DMS79 treated with DMSO at 0.1 percent for 48 hours (cell line): ENCODE results near the gene PLCG2.

ENCODE experiments used
- DNase-seq: peaks from one replicate; lab custom pipeline; 2025; lab: John Stamatoyannopoulos, UW

PLCG2 gene

GRCh38 chr16:81843683-81844082 lies 64.6 kb downstream of the PLCG2 start:
- DNase-seq: no peak

- no peak for DNase-seq
Measured at GRCh38 chr16:81846105-81846504, 67.0 kb downstream of the PLCG2 start.

- DNase-seq: no peak
Measured at GRCh38 chr16:81848306-81848853, 69.3 kb downstream of the PLCG2 start.

- no peak for DNase-seq
Measured at GRCh38 chr16:81850197-81850944, 71.3 kb downstream of the PLCG2 start.

- no peak for DNase-seq
Measured at GRCh38 chr16:81852347-81852746, 73.3 kb downstream of the PLCG2 start.

- no peak for DNase-seq
Measured at GRCh38 chr16:81855552-81856153, 76.6 kb downstream of the PLCG2 start.

DNA sequence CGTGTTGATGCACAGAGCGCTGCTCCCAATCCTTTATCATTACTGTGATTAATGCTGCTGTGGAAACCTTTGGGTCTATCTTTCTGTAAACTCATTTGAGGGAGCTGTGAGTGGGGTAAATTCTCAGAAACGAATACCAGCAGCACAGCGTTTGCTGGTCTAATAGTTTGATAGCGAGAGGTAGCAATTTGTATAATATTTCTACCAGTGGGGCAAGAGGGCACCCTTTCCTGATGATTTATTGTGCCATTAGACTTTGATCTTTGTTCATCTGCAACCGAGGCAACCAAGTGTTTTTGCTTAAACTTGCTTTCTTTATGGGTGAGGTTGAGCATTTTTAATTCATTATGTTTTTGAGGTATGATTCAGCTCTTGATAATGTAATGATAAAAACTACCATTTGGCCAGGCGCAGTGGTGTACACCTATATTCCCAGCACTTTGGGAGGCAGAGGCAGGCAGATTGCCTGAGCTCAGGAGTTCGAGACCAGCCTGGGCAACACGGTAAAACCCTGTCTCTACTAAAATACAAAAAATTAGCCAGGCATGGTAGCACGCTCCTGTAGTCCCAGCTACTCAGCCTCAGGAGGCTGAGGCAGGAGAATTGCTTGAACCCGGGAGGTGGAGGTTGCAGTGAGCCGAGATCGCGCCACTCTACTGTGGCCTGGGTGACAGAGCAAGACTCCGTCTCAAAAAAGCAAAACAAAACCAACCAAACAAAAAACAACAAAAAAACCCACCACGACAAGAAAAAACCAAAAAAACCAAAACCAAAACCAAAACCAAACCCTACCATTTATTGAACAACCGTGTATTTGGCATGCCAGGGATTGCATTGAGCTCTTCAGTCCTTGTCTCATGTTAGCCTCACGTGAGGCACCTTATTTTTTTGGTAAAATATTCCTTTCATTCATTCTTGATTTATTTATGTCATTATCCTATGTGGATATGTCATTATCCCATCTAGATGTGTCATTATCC lies 81.5 kb downstream of the PLCG2 start:
- no peak for DNase-seq

DNA sequence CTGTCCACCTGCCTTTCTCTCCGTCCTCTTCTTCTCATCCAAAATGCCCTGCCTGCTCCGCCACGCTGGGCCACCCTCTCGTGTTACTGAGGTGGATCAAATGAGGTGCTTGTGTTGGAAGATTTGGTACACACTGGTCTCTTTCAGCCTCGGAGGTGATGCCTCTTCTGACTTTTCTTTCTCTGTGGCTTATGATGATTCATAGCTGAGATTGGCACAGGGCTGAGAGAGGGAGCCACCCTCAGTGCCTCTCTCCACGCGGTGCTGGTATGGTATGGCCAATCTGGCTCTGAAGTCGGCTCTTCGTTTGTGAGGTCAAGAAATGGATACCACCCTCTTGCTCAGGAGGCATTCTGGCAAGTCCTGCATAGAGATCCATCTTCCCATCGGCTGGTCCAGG lies 82.4 kb downstream of the PLCG2 start:
- DNase-seq: no peak

GRCh38 chr16:81861915-81862314 lies 82.8 kb downstream of the PLCG2 start:
- no peak for DNase-seq

GRCh38 chr16:81863630-81864352 lies 84.7 kb downstream of the PLCG2 start:
- DNase-seq: no peak

DNA sequence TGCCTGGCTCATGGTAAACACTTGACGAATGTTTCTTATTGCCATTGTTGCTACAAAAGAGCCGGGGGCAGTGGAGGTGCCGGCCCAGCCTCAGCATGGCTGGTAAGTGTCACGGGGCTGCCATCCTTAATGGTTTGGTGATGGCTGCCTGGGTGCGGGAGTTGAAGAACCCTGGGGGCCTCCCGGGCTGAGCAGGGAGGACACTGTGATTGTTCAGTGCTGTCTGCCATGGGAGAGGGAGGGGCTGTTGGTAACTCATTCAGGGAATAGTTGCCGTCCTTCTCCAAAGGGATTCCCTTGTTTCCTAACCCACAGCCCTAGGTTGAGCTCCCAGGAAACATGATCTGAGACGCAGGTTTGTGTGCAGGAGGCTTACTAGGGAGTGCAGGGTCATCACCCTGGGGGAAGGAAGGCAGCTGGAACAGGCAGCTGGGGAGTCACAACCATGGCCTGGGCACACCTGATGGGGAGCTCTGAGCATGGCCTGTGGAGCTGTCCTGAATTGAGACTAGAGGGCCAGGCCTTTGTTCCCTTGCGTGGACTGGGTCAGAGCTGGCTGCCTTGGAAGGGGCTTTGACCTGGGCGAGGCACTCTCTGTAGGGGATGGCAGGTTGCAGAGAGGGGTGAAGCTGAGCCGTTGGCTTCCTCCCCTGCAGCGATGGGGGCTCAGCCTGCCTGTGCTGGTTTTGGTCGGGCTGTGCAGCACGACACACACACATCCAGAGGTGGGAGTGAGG lies 85.7 kb downstream of the PLCG2 start:
- DNase-seq: no peak

DNA sequence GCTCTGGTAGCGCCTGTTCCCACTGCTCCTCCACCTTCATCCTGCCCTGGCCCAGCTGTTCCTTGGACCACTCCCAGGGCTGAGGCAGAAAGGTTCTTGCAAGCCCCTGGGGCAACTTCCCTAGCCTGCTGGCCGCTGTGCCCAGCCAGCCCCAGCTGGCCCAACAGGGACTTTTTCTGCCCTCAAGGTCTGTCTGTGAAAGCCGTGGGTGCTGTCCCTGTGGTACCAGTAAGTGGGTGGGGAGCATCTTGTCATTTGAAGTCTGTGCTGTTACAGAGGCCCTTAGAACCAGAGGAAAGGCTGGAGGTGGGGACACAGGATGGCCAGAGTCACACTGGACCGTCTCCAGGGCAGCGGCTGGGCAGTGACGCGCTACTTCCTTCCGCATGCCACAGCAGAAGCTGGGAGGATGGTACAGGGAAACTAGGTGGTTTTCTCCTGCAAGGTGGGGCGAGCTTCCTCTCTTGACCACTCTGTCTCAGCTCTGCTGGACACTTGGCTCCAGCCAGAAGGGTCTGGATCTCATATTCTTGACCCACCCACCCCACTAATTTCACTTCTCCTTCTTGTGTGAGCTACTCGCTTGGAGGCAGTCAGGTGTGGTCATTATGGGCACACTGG lies 87.8 kb downstream of the PLCG2 start:
- no peak for DNase-seq

- DNase-seq: no peak
Measured at GRCh38 chr16:81868057-81868748, 89.1 kb downstream of the PLCG2 start.

DNA sequence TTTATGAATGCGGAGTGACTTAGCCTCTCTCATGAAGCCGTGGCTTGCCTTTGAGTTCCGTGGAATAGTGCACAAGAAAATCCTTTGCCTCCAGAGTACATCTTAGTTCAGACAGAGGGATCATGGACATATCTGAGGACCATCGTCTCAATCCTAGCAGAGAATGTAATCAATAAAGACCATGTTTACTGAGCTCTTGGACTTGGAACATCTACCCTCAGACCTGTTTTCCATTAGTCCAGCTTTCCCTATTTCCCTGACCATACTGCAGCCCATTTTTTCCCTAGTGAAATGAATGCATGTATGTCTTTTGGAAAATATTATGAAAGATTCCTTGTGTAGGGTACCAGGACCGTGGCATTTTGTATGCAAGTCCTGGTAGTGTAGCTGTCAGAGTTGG lies 90.2 kb downstream of the PLCG2 start:
- DNase-seq: no peak

GRCh38 chr16:81873206-81873605 lies 94.1 kb downstream of the PLCG2 start:
- no peak for DNase-seq

- DNase-seq: peak; percentile 1
Measured at GRCh38 chr16:81873843-81874752, 95.0 kb downstream of the PLCG2 start.

DNA sequence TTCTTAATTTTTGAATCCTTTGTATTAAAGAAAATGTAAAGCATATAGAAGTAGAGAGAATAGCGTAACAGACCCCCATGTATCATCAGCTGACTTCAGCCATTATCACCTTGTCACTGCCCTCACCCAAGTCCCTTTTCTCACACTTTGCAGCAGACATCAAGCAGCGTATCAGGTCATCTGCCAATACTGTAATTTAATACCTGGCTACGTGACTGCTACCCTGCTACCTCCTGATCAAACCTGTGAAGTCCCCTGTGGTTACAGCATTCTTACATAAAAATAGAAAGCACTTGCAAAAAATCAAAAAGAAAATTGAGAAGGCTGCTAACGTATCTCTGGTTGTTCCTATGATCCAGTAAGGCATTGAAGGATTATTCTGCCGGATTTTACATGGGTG lies 96.4 kb downstream of the PLCG2 start:
- DNase-seq: no peak

GRCh38 chr16:81876273-81876900 lies 97.3 kb downstream of the PLCG2 start:
- DNase-seq: no peak
